PC-3 (cell line): Measurements from ENCODE around the gene PCED1B. TPM values are rescaled to one million over a fixed set of nuclear protein-coding genes. Genes with fewer than 3 reads are reported as not detected.
"Not testable (repeated sequence)": the region's sequence is repeated elsewhere in the genome, so short reads cannot be mapped to it uniquely, and the experiment has no call there.

Source experiments
- ATAC-seq: fragments of 200-7000 bp; cut with Tn5 transposase; 2 replicates; pipeline ENCODE4 v1.9.1; 2020; ENCODE audit warnings: mild to moderate bottlenecking, moderate library complexity
- BruUV-seq: library from RNA; stranded (reverse); fragments of 400-500 nt; replicated peaks from 2 replicates; lab custom pipeline; 2021; lab: Mats Ljungman, UMichigan
- CTCF ChIA-PET: fragments of 300-600 bp; sonication (Branson Sonifier 250); formaldehyde crosslinking; loops from one replicate; lab custom pipeline; 2022; ENCODE audit warnings: antibody characterized with exemption; lab: Charles Lee
- POLR2A ChIA-PET: fragments of 300-600 bp; sonication (Branson Sonifier 250); formaldehyde crosslinking; loops from one replicate; lab custom pipeline; 2022; ENCODE audit warnings: antibody characterized with exemption; ENCODE audit not compliant: unreplicated experiment; lab: Charles Lee
- DNase-seq: peaks from one replicate; pipeline ENCODE4 v3.0.0-alpha.2; 2015
- H2AFZ ChIP-seq: fragments of 300-600 bp; sonication (generic); 2 replicates; pipeline ENCODE4 v1.6.0; 2016; ENCODE audit warnings: antibody characterized with exemption, low read length
- H3F3A ChIP-seq: fragments of 300-600 bp; sonication (generic); one replicate; pipeline ENCODE4 v1.6.0; 2017; ENCODE audit warnings: antibody characterized with exemption, low read length, control low read depth, mild to moderate bottlenecking; ENCODE audit not compliant: unreplicated experiment
- H3K27ac ChIP-seq: fragments of 300-600 bp; sonication (generic); 2 replicates; pipeline ENCODE4 v1.5.1; 2016; ENCODE audit warnings: mild to moderate bottlenecking, low read length
- H3K27me3 ChIP-seq: fragments of 300-600 bp; sonication (generic); 2 replicates; pipeline ENCODE4 v1.6.1; 2016; ENCODE audit warnings: low read length, mixed read lengths
- H3K36me3 ChIP-seq: fragments of 300-600 bp; sonication (generic); 2 replicates; pipeline ENCODE4 v1.6.1; 2016; ENCODE audit warnings: low read depth, mixed run types, low read length, mixed read lengths
- H3K4me1 ChIP-seq: fragments of 300-600 bp; sonication (generic); 2 replicates; pipeline ENCODE4 v1.5.1; 2016; ENCODE audit warnings: low read length; ENCODE audit not compliant: insufficient read depth
- H3K4me2 ChIP-seq: fragments of 300-600 bp; sonication (generic); 2 replicates; pipeline ENCODE4 v1.6.0; 2016; ENCODE audit warnings: low read length
- H3K4me3 ChIP-seq: fragments of 300-600 bp; sonication (generic); 2 replicates; pipeline ENCODE4 v1.5.1; 2016; ENCODE audit warnings: mild to moderate bottlenecking, low read length, mixed read lengths
- H3K79me2 ChIP-seq: fragments of 300-600 bp; sonication (generic); 2 replicates; pipeline ENCODE4 v1.6.1; 2017; ENCODE audit warnings: low read length, mixed read lengths
- H3K9ac ChIP-seq: fragments of 300-600 bp; sonication (generic); 2 replicates; pipeline ENCODE4 v1.6.0; 2016; ENCODE audit warnings: mild to moderate bottlenecking, low read length
- H3K9me2 ChIP-seq: fragments of 300-600 bp; sonication (generic); replicated peaks from 2 replicates; pipeline ENCODE4 v1.6.1; 2016; ENCODE audit warnings: mixed run types, low read length, mixed read lengths
- H3K9me3 ChIP-seq: fragments of 300-600 bp; sonication (generic); 2 replicates; pipeline ENCODE4 v1.6.1; 2016; ENCODE audit warnings: low read length, mixed read lengths
- H4K20me1 ChIP-seq: fragments of 300-600 bp; sonication (generic); 2 replicates; pipeline ENCODE4 v1.6.1; 2016; ENCODE audit warnings: low read length, mixed read lengths
- CTCF ChIP-seq: fragments of 300-600 bp; sonication (generic); conservative IDR thresholded peaks from 2 replicates; pipeline ENCODE4 v1.5.1; 2017; ENCODE audit warnings: antibody characterized with exemption, low read depth, mild to moderate bottlenecking, low read length
- EZH2 ChIP-seq: fragments of 300-600 bp; sonication (generic); IDR thresholded peaks from one replicate; pipeline ENCODE4 v1.6.1; 2017; ENCODE audit warnings: antibody characterized with exemption, mild to moderate bottlenecking, low read length; ENCODE audit not compliant: unreplicated experiment
- EZH2phosphoT487 ChIP-seq: fragments of 300-600 bp; sonication (generic); IDR thresholded peaks from 2 replicates; pipeline ENCODE4 v1.6.1; 2018; ENCODE audit warnings: mild to moderate bottlenecking, antibody characterized with exemption, low read length, borderline replicate concordance
- intact Hi-C: fragments of 100-400 bp; cut with micrococcal nuclease; formaldehyde crosslinking; loops from 2 replicates; pipeline ENCODE4 v1.9.0; 2023
- total RNA-seq: library from RNA; depleted of rRNA; stranded (reverse); fragments of >200 nt; gene quantifications from 2 replicates; pipeline ENCODE4 v1.2.3, GENCODE V29; 2014

PCED1B gene
- total RNA-seq, 1 experiment from 2014 or later: 1.0 TPM

DNA sequence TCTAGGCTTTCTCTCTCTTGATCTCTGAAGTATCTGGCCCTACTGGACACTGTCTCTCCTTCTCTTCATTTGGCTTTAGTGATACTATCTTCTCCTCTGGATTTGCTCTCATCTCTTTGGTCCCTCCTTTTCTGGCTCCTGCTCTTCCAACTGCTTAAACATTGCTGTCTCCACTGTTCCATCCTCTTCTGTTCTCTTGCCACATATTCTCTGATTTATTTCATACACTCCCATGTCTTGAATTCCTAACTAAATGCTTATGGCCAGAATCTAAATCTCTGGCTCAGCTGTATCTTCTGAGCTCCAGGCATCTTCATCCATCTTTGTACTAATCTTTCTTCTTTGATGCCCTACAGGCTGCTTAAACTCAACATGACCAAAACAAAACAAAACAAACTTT lies 25.5 kb upstream of the PCED1B start:
- TF ChIP-seq EZH2 (no peak), EZH2phosphoT487 (no peak), CTCF (no peak)
- Histone ChIP-seq H3F3A (no peaks in the 10 kb centered on the region), H3K9me3 (no peaks in the 10 kb centered on the region), H3K4me1 (no peaks in the 10 kb centered on the region), H3K27ac (no peak overlapping the region), H2AFZ (no peak overlapping the region), H3K79me2 (no peaks in the 10 kb centered on the region), H3K36me3 (peaks cover 3% of the 10 kb centered on the region; the same call in 1 of the 2 replicates), H3K4me2 (no peak overlapping the region), H3K27me3 (no peaks in the 10 kb centered on the region), H4K20me1 (no peaks in the 10 kb centered on the region), H3K9ac (no peak overlapping the region), H3K4me3 (no peak overlapping the region), H3K9me2 (no peaks in the 10 kb centered on the region)
- ChIA-PET CTCF (no interaction called here), POLR2A (no interaction called here)
- ATAC-seq (no peak), DNase-seq (no peak)
- BruUV-seq: no TSS peak
- intact Hi-C loops: no loop called here

DNA sequence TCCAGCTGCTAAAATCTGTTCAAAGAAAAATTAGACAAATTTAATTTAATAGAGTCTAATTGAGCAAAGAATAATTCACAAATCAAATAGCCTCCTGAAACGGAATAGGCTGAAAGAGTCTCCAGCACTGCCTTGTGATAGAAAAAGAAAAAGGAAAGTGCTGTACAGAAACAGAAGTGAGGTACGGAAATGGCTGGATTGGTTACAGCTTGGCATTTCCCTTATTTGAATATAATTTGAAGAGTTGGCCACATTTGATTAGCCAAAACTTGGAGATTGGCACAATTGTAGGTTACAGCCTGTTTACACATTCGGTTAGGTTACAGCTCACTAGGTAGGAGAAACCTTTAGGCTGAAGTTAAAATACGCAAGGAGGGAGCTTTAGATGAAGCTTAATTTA lies 24.8 kb upstream of the PCED1B start:
- Histone ChIP-seq H3K4me1 (no peaks in the 10 kb centered on the region), H2AFZ (no peak overlapping the region), H3K9ac (no peak overlapping the region), H3K9me3 (no peaks in the 10 kb centered on the region), H3K4me3 (no peak overlapping the region), H3K27ac (no peak overlapping the region), H3K36me3 (peaks cover 3% of the 10 kb centered on the region; the same call in 1 of the 2 replicates), H3K9me2 (no peaks in the 10 kb centered on the region), H4K20me1 (no peaks in the 10 kb centered on the region), H3K4me2 (no peak overlapping the region), H3K27me3 (no peaks in the 10 kb centered on the region), H3K79me2 (no peaks in the 10 kb centered on the region), H3F3A (no peaks in the 10 kb centered on the region)
- ATAC-seq: no peak
- intact Hi-C loops: no loop called here
- ChIA-PET CTCF (no interaction called here), POLR2A (no interaction called here)
- BruUV-seq: no TSS peak
- no peak for DNase-seq
- TF ChIP-seq EZH2 (no peak), CTCF (no peak), EZH2phosphoT487 (no peak)

- H3K4me2 ChIP-seq, DNase-seq, H3K27ac ChIP-seq, H3K4me1 ChIP-seq, H2AFZ ChIP-seq, H3K9me2 ChIP-seq, POLR2A ChIA-PET, H4K20me1 ChIP-seq, H3K27me3 ChIP-seq, BruUV-seq, H3F3A ChIP-seq, ATAC-seq, H3K36me3 ChIP-seq, H3K4me3 ChIP-seq, CTCF ChIA-PET, intact Hi-C loops, H3K9me3 ChIP-seq, H3K9ac ChIP-seq, H3K79me2 ChIP-seq: not testable (repeated sequence)
These were observed 23.6 kb upstream of the PCED1B start for GRCh38 chr12:47055856-47056255.

GRCh38 chr12:47056944-47057343 lies 22.5 kb upstream of the PCED1B start:
- H3F3A ChIP-seq, H2AFZ ChIP-seq, H3K79me2 ChIP-seq, POLR2A ChIA-PET, CTCF ChIA-PET, H3K9me2 ChIP-seq, intact Hi-C loops, H3K4me2 ChIP-seq, H3K9ac ChIP-seq, BruUV-seq, H3K27ac ChIP-seq, H3K9me3 ChIP-seq, DNase-seq, H3K4me1 ChIP-seq, H4K20me1 ChIP-seq, H3K27me3 ChIP-seq, H3K4me3 ChIP-seq, ATAC-seq, H3K36me3 ChIP-seq: not testable (repeated sequence)

- H3K36me3 ChIP-seq, H3K4me3 ChIP-seq, H3K9me2 ChIP-seq, H4K20me1 ChIP-seq, H3K79me2 ChIP-seq, H3K9ac ChIP-seq, H3K27ac ChIP-seq, H3K4me2 ChIP-seq, ATAC-seq, H3K27me3 ChIP-seq, H3K9me3 ChIP-seq, intact Hi-C loops, H3K4me1 ChIP-seq, H2AFZ ChIP-seq, CTCF ChIA-PET, POLR2A ChIA-PET, H3F3A ChIP-seq, DNase-seq, BruUV-seq: not testable (repeated sequence)
These were observed 20.8 kb upstream of the PCED1B start for GRCh38 chr12:47058640-47059039.
